ENCODE measurements around the gene ZNF436. TPM values are rescaled to one million over a fixed set of nuclear protein-coding genes. Genes with fewer than 3 reads are reported as not detected.

The ZNF436 gene
- total and polyA plus RNA-seq, 2 donors (not counting 3 experiments of a cell fraction or from before 2014, with no cell fraction given) = 6.5 to 14.0 TPM

- FAIRE-seq (no peak), DNase-seq (ENCODE audit: low read depth, low spot score) (no peak)
- TF ChIP-seq EZH2 (IDR thresholded peaks at IDR 0.05; ENCODE audit: borderline replicate concordance, low read depth, low read length, severe bottlenecking) (no peak), CTCF (IDR thresholded peaks at IDR 0.05; ENCODE audit: extremely low read depth in 1 of 2, insufficient read depth in 1 of 2, low read depth in 1 of 2, low read length in 2 of 2) (no peak), JUN (IDR thresholded peaks at IDR 0.05; ENCODE audit: borderline replicate concordance, insufficient read depth, insufficient read length, low read depth) (no peak), FOS (IDR thresholded peaks at IDR 0.05; ENCODE audit: borderline replicate concordance, insufficient read depth, low read length) (no peak), GATA2 (IDR thresholded peaks at IDR 0.05; ENCODE audit: insufficient read depth, insufficient read length, low read depth, low read length) (no peak), MAX (IDR thresholded peaks at IDR 0.05; ENCODE audit: insufficient read depth, insufficient read length) (no peak), MYC (IDR thresholded peaks at IDR 0.05; ENCODE audit: low read depth, low read length) (no peak), POLR2A (IDR thresholded peaks at IDR 0.05; ENCODE audit: low read depth, low read length) (no peak), POLR2AphosphoS5 (IDR thresholded peaks at IDR 0.05; ENCODE audit: insufficient read depth, low read depth, low read length) (no peak)
- Histone ChIP-seq H3K27ac (ENCODE audit: insufficient read depth, low read depth, low read length) (no peak overlapping the region), H3K9me1 (replicated peaks; ENCODE audit: control insufficient read depth, extremely low read depth, insufficient read depth, low read length) (no peaks in the 10 kb centered on the region), H2AFZ (ENCODE audit: low read depth, low read length) (no peak overlapping the region), H3K4me1 (ENCODE audit: control insufficient read depth, extremely low read depth, insufficient read depth, low read length) (peaks cover 8% of the 10 kb centered on the region), H3K79me2 (ENCODE audit: control insufficient read depth, insufficient read depth, low read length) (peaks cover 78% of the 10 kb centered on the region), H4K20me1 (replicated peaks; ENCODE audit: control insufficient read depth, extremely low read depth, insufficient read depth, low read length) (peaks cover 2% of the 10 kb centered on the region), H3K4me2 (ENCODE audit: insufficient read depth, low read length) (no peak overlapping the region), H3K36me3 (ENCODE audit: control insufficient read depth in 2 of 2, extremely low read depth in 1 of 2, insufficient read depth in 2 of 2, low read length in 2 of 2) (peaks cover 3 to 29% of the 10 kb centered on the region in 2 experiments), H3K9me3 (replicated peaks; ENCODE audit: control insufficient read depth, insufficient read depth, low read length) (no peaks in the 10 kb centered on the region), H3K4me3 (replicated peaks in 1 of 3; ENCODE audit: insufficient read depth in 1 of 3, low read depth in 1 of 3, low read length in 3 of 3) (no peak overlapping the region), H3K9ac (replicated peaks; ENCODE audit: extremely low read depth, insufficient read depth, low read length) (no peak overlapping the region), H3K27me3 (ENCODE audit: control insufficient read depth in 2 of 2, insufficient read depth in 2 of 2, low read length in 2 of 2) (no peaks in the 10 kb centered on the region)
- dilution Hi-C loops (cut with MboI; ENCODE audit: extremely low pct_ligation_motif_present, low sequenced_read_pairs) = no loop called here
- CTCF ChIA-PET = no interaction called here
- BruUV-seq (replicated peaks) = no TSS peak
- POLR2A ChIA-PET = no interaction called here
- intact Hi-C loops (cut with micrococcal nuclease) = no loop called here
Observed at GRCh38 chr1:23322770-23323169, 46.9 kb downstream of the ZNF436 start.
